Adrenal gland (tissue), 5 donors: Measurements from ENCODE around the gene EOLA1.
"Not testable (repeated sequence)": the region's sequence is repeated elsewhere in the genome, so short reads cannot be mapped to it uniquely, and the experiment has no call there.

Source experiments
- POLR2A ChIP-seq, 2 donors: fragments of 450-650 bp; IDR thresholded peaks; one replicate each; pipeline ENCODE4 v1.6.1; 2017; ENCODE audit warnings: antibody characterized with exemption in 2 of 2, mild to moderate bottlenecking in 2 of 2, moderate library complexity in 1 of 2
- TF ChIP-seq, protein P1 (sequence below), 6 experiments: fragments of 450-650 bp in 4 of 6; fragments of 200-600 bp in 2 of 6; sonication (generic) in 1 of 6; IDR thresholded peaks; 1 replicate in 5 of 6; 2 replicates in 1 of 6; pipeline versions ENCODE4 v1.5.1 to v1.8.0; 2016 to 2021; ENCODE audit warnings: antibody characterized with exemption in 6 of 6, mild to moderate bottlenecking in 2 of 6, moderate library complexity in 1 of 6
- donor health status: DM: no; HTN: no; CAD: no.

DNA sequence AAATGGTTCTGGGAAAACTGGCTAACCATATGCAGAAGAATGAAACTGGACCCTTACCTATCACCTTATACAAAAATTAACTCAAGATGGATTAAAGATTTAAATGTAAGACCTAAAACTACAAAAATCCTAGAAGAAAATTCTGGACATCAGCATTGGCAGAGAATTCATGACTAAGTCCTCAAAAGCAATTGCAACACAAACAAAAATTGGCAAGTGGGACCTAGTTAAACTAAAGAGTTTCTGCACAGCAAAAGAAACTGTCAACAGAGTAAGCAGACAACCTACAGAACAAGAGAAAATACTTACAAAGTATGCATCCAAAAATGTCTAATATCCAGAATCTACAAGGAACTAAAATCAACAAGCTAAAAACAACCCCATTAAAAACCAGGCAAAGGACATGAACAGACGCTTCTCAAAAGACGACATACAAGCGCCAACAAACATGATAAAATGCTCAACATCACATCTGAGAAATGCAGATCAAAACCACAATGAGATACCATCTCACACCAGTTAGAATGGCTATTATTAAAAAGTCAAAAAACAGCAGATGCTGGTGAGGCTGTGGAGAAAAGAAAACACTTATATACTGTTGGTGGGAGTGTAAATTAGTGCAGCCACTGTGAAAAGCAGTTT lies 20.1 kb upstream of the EOLA1 start:
- TF ChIP-seq, protein P1, sequence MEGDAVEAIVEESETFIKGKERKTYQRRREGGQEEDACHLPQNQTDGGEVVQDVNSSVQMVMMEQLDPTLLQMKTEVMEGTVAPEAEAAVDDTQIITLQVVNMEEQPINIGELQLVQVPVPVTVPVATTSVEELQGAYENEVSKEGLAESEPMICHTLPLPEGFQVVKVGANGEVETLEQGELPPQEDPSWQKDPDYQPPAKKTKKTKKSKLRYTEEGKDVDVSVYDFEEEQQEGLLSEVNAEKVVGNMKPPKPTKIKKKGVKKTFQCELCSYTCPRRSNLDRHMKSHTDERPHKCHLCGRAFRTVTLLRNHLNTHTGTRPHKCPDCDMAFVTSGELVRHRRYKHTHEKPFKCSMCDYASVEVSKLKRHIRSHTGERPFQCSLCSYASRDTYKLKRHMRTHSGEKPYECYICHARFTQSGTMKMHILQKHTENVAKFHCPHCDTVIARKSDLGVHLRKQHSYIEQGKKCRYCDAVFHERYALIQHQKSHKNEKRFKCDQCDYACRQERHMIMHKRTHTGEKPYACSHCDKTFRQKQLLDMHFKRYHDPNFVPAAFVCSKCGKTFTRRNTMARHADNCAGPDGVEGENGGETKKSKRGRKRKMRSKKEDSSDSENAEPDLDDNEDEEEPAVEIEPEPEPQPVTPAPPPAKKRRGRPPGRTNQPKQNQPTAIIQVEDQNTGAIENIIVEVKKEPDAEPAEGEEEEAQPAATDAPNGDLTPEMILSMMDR (IDR thresholded peaks at IDR 0.05) = not testable (repeated sequence)
- TF ChIP-seq POLR2A (IDR thresholded peaks at IDR 0.05) = not testable (repeated sequence)
